Neural cell (in vitro differentiated cells): Measurements from ENCODE around the gene FAM78B. TPM values are rescaled to one million over a fixed set of nuclear protein-coding genes. Genes with fewer than 3 reads are reported as not detected.

ENCODE experiments used
- H2AFZ ChIP-seq: fragments of 200-600, 300-800 bp; sonication (generic), shearing (Covaris generic); 2 replicates; pipeline ENCODE4 v1.6.0; 2014; ENCODE audit warnings: low read depth, mild to moderate bottlenecking, antibody characterized with exemption, low read length, moderate library complexity
- H3F3A ChIP-seq: fragments of 200-600 bp; shearing (Covaris generic); 2 replicates; pipeline ENCODE4 v1.6.1; 2016; ENCODE audit warnings: mild to moderate bottlenecking, moderate library complexity, mixed read lengths, antibody characterized with exemption, low read length; ENCODE audit not compliant: insufficient read depth, poor library complexity, severe bottlenecking
- H3K27ac ChIP-seq: fragments of 200-600, 300-800 bp; sonication (generic), shearing (Covaris generic); 2 replicates; pipeline ENCODE4 v1.5.1; 2014; ENCODE audit warnings: mild to moderate bottlenecking, low read length, moderate library complexity
- H3K27me3 ChIP-seq: fragments of 300-800, 200-600 bp; sonication (generic), shearing (Covaris generic); 2 replicates; pipeline ENCODE4 v1.6.0; 2014; ENCODE audit warnings: mild to moderate bottlenecking, low read depth, low read length, moderate library complexity; ENCODE audit not compliant: insufficient read depth
- H3K36me3 ChIP-seq: fragments of 300-800, 200-600 bp; sonication (generic), shearing (Covaris generic); 2 replicates; pipeline ENCODE4 v1.5.1; 2014; ENCODE audit warnings: mild to moderate bottlenecking, antibody characterized with exemption, low read length, moderate library complexity; ENCODE audit not compliant: insufficient read depth
- H3K4me2 ChIP-seq: fragments of 300-800, 200-600 bp; sonication (generic), shearing (Covaris generic); 2 replicates; pipeline ENCODE4 v1.6.0; 2014; ENCODE audit warnings: mild to moderate bottlenecking, low read length
- H3K4me3 ChIP-seq: fragments of 300-800, 200-600 bp; sonication (generic), shearing (Covaris generic); 2 replicates; pipeline ENCODE4 v1.5.1; 2014; ENCODE audit warnings: mild to moderate bottlenecking, low read length, moderate library complexity
- H3K79me2 ChIP-seq: fragments of 200-600 bp; shearing (Covaris generic); replicated peaks from 2 replicates; pipeline ENCODE4 v1.6.0; 2014; ENCODE audit warnings: mild to moderate bottlenecking, low read length, moderate library complexity; ENCODE audit not compliant: insufficient read depth
- H3K9ac ChIP-seq: fragments of 300-800, 200-600 bp; sonication (generic), shearing (Covaris generic); 2 replicates; pipeline ENCODE4 v1.6.1; 2016; ENCODE audit warnings: mild to moderate bottlenecking, low read length, mixed read lengths
- H3K9me2 ChIP-seq: fragments of 200-600 bp; shearing (Covaris generic); 2 replicates; pipeline ENCODE4 v1.6.1; 2016; ENCODE audit warnings: mild to moderate bottlenecking, low read length, mixed read lengths; ENCODE audit not compliant: insufficient read depth
- H3K9me3 ChIP-seq: fragments of 200-600, 300-800 bp; sonication (generic), shearing (Covaris generic); 2 replicates; pipeline ENCODE4 v1.6.1; 2016; ENCODE audit warnings: mild to moderate bottlenecking, mixed run types, low read length, moderate library complexity, mixed read lengths
- H4K20me1 ChIP-seq: fragments of 200-600 bp; shearing (Covaris generic); 2 replicates; pipeline ENCODE4 v1.6.1; 2016; ENCODE audit warnings: mild to moderate bottlenecking, mixed run types; ENCODE audit not compliant: insufficient read depth
- CTCF ChIP-seq: fragments of 450-650 bp; IDR thresholded peaks from 2 replicates; pipeline ENCODE4 v1.5.1; 2014; ENCODE audit warnings: antibody characterized with exemption, mild to moderate bottlenecking, moderate library complexity; ENCODE audit not compliant: poor library complexity, severe bottlenecking
- EP300 ChIP-seq: fragments of 450-650 bp; conservative IDR thresholded peaks from 2 replicates; pipeline ENCODE4 v1.6.1; 2014; ENCODE audit warnings: antibody characterized with exemption, mild to moderate bottlenecking, moderate library complexity; ENCODE audit not compliant: poor library complexity, severe bottlenecking
- EZH2 ChIP-seq: fragments of 200-600, 300-800 bp; shearing (Covaris generic), sonication (generic); IDR thresholded peaks from 2 replicates; pipeline ENCODE4 v1.6.1; 2014; ENCODE audit warnings: antibody characterized with exemption, low read length, borderline replicate concordance, mild to moderate bottlenecking; ENCODE audit not compliant: insufficient read depth, poor library complexity, severe bottlenecking
- MXI1 ChIP-seq: fragments of 450-650 bp; conservative IDR thresholded peaks from 2 replicates; pipeline ENCODE4 v1.6.1; 2014; ENCODE audit warnings: antibody characterized with exemption, mild to moderate bottlenecking; ENCODE audit not compliant: poor library complexity, severe bottlenecking
- POLR2AphosphoS5 ChIP-seq: IDR thresholded peaks from 2 replicates; pipeline ENCODE4 v1.6.1; 2012
- RAD21 ChIP-seq: fragments of 450-650 bp; conservative IDR thresholded peaks from 2 replicates; pipeline ENCODE4 v1.6.1; 2014; ENCODE audit warnings: antibody characterized with exemption, mild to moderate bottlenecking, moderate library complexity
- REST ChIP-seq: IDR thresholded peaks from 2 replicates; pipeline ENCODE4 v1.6.1; 2012; ENCODE audit warnings: borderline replicate concordance
- SMC3 ChIP-seq: fragments of 450-650 bp; conservative IDR thresholded peaks from 2 replicates; pipeline ENCODE4 v1.6.1; 2014; ENCODE audit warnings: antibody characterized with exemption, mild to moderate bottlenecking, moderate library complexity; ENCODE audit not compliant: poor library complexity
- TAF1 ChIP-seq: IDR thresholded peaks from 2 replicates; pipeline ENCODE4 v1.6.1; 2012; ENCODE audit warnings: low read depth
- polyA plus RNA-seq: library from polyadenylated mRNA; depleted of rRNA; stranded (reverse); fragments of >200 nt; gene quantifications from 2 replicates; pipeline ENCODE4 v1.2.3, GENCODE V29; 2014

FAM78B gene
- polyA plus RNA-seq, 1 donor from 2014 or later = 2.4 TPM

DNA sequence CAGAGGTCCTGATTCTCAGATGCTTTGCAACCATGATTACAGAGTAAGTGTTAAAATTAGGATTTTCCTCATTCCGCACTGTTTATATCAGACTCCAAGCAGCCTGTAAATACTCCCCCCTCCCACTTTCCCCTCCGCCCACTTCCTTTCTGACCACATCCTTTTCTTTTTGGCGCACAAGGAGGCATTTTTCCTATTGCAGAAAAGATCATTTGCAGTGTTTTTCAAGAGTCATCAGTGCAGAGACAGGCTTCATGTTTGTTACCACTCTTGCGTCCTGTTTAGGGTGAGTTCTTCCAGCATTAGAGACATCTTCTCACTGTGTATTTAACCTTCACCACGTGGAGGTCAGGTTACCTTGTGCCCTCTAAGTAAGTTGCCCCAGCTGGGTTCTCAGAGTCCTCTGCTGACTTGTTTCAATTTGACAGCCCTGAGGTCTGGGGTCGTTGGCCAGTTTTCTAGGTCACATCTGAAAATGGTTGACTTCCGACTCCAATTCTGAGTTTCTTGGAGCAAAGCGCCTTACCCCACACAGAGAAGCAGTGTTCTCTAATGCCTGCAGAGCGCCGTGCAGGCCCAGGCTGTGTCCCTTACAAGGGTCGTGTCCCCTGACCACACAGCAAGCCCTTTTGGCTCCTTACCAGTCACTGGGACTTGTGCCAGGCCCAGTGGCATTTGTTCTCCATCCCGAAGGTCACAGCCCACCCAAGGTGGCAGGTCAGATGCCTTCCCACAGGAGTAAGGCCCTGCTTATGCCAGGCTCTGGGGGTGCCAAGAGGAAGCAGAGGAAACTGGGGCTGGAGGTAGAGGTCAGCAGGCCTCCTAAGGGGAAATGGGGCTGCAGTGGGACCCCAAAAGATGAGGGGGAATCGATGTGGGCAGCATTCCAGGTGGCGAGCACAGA is 85.6 kb downstream of the FAM78B start:
- Histone ChIP-seq H3K4me3 (no peak overlapping the region), H3K27me3 (no peaks in the 10 kb centered on the region), H3K9ac (no peak overlapping the region), H3K9me2 (no peaks in the 10 kb centered on the region), H3K4me2 (no peak overlapping the region), H4K20me1 (no peaks in the 10 kb centered on the region), H3K27ac (no peak overlapping the region), H3K9me3 (no peaks in the 10 kb centered on the region), H3F3A (no peaks in the 10 kb centered on the region), H2AFZ (no peak overlapping the region), H3K79me2 (no peaks in the 10 kb centered on the region), H3K36me3 (no peaks in the 10 kb centered on the region)
- TF ChIP-seq REST = no peak
- no peak for TF ChIP-seq MXI1
- TF ChIP-seq EP300 = no peak
- no peak for TF ChIP-seq SMC3
- TF ChIP-seq POLR2AphosphoS5 = no peak
- no peak for TF ChIP-seq CTCF
- TF ChIP-seq EZH2 = no peak
- TF ChIP-seq RAD21 = no peak
- TF ChIP-seq TAF1 = no peak

- no peak overlapping the region for H3K9ac ChIP-seq
- H3K9me2 ChIP-seq = no peaks in the 10 kb centered on the region
- H3K36me3 ChIP-seq = no peaks in the 10 kb centered on the region
- H3K4me3 ChIP-seq = no peak overlapping the region
- H4K20me1 ChIP-seq = no peaks in the 10 kb centered on the region
- no peaks in the 10 kb centered on the region for H3F3A ChIP-seq
- no peaks in the 10 kb centered on the region for H3K79me2 ChIP-seq
- H2AFZ ChIP-seq = no peak overlapping the region
- H3K27ac ChIP-seq = no peak overlapping the region
- TF ChIP-seq REST = no peak
- no peak for TF ChIP-seq MXI1
- TF ChIP-seq EZH2 = no peak
- TF ChIP-seq TAF1 = no peak
- no peak for TF ChIP-seq EP300
- TF ChIP-seq SMC3 = no peak
- no peak for TF ChIP-seq POLR2AphosphoS5
- TF ChIP-seq CTCF = no peak
- TF ChIP-seq RAD21 = no peak
- H3K4me2 ChIP-seq = no peak overlapping the region
- no peaks in the 10 kb centered on the region for H3K27me3 ChIP-seq
- H3K9me3 ChIP-seq = no peaks in the 10 kb centered on the region
These were observed 86.4 kb downstream of the FAM78B start for GRCh38 chr1:166080277-166080966.
